HG03103 (cell line): Measurements from ENCODE around the gene LRRFIP2.
"Not testable (repeated sequence)": the region's sequence is repeated elsewhere in the genome, so short reads cannot be mapped to it uniquely, and the experiment has no call there.

Experiments
- ATAC-seq: cut with Tn5 transposase; IDR thresholded peaks from one replicate; pipeline ENCODE4 v1.9.1; 2021; ENCODE audit warnings: low read depth; ENCODE audit not compliant: unreplicated experiment

The LRRFIP2 gene

DNA sequence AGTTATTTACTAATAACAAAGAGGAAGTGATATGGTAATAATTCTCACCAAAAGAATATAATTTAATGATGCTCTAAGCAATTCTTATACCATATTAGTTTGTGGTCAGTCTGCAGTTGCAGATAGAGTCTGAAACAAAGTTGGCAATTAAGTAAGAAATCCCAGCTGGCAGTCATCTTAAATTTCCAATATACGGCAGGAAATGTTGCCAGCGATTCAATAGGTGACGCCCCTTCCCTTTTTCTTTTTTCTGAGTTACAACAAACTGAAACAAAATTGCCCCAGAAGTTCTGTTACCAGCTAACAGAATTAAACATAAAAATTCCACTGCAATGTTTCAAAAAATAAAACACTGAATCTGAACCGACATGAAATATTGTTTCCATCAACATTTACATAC is 26.7 kb downstream of the LRRFIP2 start:
- no peak for ATAC-seq

DNA sequence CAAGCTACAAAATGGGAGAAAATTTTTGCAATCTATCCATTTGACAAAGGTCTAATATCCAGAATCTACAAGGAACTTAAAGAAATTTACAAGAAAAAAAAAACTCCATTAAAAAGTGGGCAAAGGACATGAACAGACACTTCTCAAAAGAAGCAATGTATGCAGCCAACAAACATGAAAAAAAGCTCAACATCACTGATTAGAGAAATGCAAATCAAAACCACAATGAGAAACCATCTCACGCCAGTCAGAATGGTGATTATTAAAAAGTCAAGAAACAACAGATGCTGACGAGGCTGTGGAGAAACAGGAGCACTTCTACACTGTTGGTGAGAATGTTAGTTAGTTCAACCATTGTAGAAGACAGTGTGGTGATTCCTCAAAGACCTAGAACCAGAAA is 27.5 kb downstream of the LRRFIP2 start:
- not testable (repeated sequence) for ATAC-seq

DNA sequence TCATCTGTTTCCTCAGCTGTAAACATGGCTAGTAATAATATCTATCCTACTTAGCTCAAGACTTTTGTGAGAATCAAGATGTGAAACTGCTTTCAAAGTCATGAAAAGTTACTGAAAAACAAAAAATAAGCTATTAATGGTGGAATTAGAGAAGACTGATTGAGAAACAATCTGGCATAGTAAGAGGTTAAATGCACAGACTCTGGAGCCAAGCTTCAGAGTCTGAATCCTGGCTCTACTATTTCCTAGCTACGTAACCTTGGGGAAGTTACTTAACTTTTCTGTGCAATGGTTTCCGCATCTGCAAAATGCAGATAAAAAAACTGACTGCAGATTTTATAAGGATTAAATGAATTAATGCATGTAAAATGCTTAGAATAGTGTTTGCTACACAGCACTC is 28.8 kb downstream of the LRRFIP2 start:
- no peak for ATAC-seq

DNA sequence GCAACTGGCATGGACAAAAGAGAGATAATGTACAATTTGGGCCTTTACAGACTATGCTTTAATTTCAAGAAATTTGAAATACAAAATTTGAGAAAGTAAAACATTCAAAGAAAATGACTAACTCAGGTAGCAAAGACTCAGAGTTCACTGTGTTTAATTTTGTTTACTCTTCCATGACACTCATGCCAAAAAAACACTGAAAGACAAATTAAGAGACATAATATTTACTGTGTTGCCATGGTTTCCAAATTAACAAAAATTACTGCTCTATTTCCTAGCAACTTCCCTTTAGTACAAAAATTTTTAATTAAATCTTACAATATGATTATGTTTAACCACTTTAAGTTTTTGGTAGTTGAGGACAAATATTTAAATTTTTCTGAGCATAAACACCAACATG is 29.6 kb downstream of the LRRFIP2 start:
- ATAC-seq, result no peak

DNA sequence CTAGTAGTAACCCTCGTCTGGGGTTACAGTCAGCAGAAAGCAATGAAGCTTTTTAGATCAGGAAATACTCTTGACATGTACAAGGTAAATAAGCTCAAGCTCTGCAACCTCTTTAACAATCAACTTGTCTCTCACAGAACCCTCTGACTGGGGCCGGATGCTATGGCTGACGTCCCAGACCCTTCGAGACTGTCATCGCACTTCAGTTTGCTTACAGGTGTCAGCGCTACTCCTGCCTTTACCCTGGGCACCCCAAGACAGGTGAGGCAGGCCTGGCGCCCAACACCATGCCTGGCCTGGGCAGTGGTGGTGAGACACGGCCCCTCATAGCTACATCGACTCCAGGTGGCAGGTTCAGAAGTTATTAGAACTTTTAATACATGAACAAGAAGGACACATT is 30.6 kb downstream of the LRRFIP2 start:
- ATAC-seq, result no peak

DNA sequence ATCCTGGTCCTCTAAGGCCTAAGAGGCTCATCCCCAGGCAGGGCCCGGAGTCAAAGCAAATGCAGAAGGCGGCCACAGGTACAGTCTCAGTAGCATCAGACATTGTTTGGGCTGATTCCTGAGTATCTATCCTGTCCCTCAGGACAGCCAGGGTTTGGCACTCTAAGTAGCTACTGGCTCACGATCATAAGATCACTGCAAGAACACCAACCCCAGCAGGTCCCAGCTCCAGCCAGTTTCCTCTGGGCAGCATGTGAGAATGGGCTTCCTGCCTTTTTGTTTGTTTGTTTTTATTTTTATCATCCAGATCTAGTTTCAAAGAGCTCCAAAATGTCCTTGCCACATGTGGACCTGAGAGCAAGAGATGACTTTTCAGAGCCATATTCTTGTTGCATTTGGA is 32.7 kb downstream of the LRRFIP2 start:
- no peak for ATAC-seq

DNA sequence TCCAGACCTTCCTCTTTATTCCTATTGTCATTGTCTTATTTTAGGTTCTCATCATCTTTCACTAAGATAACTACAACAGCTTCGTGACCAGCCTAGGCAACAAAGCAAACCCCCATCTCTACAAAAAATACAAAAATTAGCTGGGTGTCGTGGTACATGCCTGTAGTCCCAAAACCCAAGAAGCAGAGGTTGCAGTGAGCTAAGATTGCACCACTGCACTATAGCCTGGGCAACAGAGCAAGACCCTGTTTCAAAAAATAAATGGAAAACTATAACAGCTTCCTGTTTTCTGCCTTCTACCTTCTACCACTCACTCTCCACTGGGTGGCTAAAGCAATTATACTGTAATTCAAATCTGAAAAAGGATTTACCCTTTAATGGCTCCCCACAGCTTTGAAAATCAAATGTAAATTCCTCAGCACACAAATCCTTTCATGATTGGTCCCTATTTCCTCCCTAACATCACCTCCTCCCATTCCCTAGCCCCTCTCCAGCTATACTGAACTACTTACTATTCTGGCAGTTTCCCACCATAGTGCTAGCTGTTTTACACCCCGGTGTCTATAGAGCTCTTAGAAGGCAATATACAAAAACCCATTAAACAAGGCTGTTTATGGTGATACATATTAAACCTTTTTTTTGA is 33.4 kb downstream of the LRRFIP2 start:
- ATAC-seq, result no peak

DNA sequence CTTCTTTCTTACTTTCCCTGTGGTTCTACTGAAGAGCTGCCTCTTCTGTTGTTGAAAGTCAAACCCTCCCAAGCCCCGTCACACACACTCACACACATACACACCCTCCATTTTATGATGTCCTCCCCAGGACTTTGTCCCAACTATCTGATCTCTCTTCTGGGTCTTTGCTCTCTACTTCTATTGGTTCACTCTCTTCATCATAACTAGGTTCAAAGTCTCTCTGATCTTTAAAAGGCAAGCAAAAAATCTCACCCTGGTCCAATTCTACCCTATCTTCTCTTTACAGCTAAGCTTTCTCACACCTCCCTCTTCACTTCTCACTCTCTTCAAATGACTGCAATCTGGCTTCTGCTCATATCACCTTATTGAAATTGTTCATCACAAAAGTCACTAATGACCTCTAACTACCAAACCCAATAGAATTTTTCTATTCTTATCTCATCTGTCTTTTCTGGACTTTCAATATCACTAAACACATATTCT is 34.8 kb downstream of the LRRFIP2 start:
- ATAC-seq, result no peak

DNA sequence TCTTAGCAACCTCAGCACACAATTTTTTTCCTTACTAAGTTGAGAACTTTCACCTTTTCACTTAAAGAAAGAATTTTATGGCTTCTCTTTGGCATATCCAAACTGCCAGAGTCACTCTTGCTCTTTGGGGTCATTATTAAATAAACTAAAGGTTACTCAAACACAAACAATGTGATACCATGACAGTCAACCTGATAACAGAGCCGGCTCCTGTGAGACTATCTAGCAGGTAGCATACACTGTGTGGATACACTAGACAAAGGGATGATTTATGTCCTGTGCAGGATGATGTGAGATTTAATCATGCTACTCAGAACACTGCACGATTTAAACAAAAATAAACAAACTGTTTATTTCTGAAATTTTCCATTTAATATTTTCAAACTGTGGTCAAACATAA is 35.6 kb downstream of the LRRFIP2 start:
- ATAC-seq, result no peak

DNA sequence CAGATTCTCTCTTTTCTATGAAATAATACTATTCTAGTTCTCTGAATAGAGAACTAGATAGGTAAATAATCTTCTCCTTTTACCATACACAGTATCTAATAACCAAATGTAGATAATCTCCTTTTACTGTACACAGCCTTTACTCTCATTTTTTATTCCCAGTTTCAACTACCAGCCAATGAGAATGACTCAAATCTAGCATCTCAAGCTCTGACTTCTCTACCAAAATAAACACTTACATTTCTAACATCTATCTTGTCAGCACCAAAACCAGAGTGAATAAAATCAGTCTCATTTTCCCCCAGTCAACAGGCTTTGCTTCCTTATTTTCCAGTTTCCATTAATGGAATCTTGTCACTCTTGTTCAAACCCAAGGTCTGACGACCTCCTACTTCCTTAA is 36.9 kb downstream of the LRRFIP2 start:
- ATAC-seq, result no peak

DNA sequence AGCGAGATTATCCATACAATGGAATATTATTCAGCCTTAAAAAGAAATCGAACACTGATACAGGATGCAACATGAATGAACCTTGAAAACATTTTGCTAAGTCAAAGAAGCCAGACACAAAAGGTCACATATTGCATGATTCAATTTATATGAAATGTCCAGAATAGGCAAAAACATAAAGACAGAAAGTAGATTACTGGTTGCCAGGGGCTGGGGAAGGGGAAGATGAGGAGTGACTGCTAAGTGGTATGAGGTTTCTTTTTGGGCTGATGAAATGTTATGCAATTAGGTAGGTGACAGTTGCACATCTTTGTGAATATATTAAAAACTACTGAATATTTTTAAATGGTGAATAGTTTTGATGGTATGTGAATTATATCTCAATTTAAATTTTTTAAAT is 38.3 kb downstream of the LRRFIP2 start:
- no peak for ATAC-seq

DNA sequence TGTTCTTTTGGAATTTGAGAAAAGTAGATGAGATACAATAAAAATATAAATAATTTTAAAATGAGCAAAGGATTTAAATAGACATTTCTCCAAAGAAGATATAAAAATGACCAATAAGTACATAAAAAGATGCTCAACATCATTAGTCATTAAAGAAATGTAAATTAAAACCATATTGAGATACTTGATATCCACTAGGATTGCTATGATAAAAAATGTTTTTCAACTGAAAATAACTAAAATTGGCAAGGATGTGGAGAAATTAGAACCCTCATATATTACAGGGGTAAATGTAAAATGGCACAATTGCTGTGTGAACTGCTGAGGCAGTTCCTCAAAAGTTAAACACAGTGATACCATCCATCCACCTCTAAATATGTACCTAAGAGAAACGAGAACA is 38.8 kb downstream of the LRRFIP2 start:
- no peak for ATAC-seq

DNA sequence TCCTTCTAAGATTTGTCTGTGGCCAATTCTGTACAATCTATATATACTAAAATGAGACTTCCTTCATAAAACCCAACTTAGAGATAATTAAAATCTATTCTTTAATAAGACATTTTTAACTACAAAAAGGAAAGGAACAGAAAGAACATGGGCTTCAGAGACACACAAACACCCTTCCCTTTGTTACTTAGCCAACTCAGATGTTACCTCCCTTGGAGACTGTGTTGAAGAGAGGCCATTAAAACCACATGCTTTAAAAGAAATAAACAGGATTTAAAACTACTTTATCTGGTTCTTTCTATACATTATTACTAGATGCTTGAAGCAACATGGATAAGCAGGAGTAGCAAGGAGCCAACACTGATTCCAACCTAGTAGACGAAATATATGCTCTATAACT is 42.0 kb downstream of the LRRFIP2 start:
- no peak for ATAC-seq

DNA sequence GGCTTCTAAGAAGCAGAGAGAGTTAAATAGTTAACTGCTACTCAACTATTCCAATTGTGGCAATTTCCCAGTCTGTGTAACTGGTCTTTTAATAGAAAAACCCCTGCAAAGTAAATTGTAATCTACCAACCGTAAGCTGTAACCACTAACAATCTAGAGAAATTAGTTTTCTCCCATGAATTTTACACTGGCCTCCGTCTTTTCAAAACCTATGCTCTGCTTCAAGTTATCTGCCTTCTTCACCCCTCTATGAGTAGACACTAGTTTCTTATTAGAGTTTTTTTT is 42.6 kb downstream of the LRRFIP2 start:
- no peak for ATAC-seq

DNA sequence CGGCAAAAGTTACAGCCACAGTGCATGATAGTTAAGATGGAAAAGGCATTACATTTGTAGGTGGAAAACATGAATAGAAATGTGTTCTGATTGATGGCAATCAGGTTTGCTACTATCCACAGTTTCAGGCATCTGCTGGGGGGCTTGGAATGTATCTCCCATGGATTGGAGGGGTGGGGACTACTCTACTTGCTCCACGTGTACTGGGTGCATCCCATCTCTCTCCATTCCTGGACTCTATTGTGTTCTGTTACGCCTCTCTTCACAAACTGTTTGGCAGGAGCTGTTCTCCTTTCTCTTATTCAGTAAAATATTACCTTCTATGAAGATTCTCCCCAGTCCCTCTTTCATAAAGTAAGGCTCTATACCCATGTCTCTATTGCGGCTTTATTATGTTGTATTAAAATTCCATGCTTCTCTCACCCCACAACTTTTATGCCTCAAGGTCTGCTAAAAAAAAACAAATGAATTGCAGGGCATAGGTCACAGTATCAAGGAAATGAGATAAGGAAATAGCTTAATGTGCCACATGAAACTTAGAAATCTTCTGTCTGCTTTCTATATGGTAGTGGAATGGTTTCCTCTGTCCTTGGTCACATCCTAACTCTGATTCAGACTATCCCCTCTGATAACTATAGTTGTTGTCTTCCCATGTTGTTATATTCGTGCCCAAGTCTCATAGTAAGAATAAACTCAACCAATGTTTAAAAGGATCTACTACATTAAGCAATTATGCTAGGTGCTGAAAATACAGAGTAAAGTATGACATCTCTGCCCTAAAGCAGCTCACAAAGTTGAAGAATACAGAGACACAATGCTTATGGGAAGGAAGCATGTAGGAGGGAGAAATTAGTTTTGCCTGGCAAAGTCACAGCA is 43.2 kb downstream of the LRRFIP2 start:
- no peak for ATAC-seq

DNA sequence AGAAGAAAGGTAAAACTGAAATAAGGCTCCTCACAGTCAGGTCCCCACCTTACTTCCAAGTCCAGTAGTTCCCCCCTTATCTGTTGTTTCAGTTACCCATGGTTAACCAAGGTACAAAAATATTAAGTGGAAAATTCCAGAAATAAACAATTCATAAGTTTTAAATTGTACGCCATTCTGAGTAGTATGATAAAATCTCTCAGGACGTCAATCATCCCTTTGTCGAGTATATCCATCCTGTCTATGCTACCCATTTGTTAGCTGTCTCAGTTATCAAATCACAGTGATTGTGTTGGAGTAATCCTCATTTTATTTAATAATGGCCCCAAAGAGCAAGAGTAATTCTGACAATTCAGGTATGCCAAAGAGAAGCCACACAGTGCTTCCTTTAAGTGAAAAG is 43.9 kb downstream of the LRRFIP2 start:
- no peak for ATAC-seq

DNA sequence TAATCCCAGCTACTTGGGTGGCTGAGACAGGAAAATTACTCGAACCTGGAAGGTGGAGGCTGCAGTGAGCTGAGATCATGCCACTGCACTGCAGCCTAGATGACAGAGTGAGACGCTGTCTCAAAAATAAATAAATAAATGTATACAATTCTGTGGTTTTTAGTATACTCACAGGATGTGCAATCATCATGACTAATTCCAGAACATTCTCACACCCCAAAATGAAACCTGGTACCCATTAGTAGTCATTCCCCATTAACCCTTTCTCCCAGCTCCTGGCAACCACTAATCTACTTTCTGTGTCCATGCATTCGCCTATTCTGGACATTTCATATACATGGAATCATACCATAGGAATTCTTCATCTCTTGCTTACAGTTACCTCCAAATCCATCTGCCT is 44.5 kb downstream of the LRRFIP2 start:
- ATAC-seq, result no peak

DNA sequence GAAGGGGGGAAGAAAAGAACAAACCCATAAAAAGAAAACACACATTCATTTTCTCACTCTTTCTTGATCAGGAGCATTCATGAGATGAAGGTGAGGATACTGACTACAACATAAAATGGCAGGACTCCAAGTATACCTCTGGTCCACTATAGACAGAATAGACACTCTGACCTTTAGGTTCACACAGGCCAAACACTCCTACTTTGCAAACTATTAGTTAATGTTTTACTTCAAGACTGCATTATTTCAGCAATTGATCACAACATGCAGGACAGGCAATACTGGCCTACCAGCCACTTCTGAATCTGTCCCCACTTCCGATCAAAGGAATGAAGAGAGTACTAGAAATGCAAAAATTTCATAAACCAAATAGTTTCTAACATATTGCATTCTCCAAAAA is 47.0 kb downstream of the LRRFIP2 start:
- ATAC-seq, result no peak

DNA sequence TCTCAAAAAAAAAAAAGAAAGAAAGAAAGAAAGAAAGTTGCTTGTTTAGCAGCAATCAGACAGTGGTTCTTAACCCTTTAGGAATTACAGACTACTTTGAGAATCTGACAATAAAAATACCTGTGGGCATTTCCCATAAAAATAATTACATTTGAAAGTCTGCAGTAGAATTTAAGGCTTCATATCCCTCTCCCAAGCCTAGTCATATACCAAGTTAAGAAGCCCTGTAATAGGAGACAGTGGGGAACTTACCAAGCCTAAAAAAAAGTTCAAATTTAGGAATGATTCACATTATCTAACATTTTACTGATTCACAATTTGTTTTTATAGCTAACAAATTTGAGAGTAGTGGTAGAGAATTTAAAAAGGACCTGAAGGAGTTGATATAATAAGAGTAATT is 47.5 kb downstream of the LRRFIP2 start:
- no peak for ATAC-seq

DNA sequence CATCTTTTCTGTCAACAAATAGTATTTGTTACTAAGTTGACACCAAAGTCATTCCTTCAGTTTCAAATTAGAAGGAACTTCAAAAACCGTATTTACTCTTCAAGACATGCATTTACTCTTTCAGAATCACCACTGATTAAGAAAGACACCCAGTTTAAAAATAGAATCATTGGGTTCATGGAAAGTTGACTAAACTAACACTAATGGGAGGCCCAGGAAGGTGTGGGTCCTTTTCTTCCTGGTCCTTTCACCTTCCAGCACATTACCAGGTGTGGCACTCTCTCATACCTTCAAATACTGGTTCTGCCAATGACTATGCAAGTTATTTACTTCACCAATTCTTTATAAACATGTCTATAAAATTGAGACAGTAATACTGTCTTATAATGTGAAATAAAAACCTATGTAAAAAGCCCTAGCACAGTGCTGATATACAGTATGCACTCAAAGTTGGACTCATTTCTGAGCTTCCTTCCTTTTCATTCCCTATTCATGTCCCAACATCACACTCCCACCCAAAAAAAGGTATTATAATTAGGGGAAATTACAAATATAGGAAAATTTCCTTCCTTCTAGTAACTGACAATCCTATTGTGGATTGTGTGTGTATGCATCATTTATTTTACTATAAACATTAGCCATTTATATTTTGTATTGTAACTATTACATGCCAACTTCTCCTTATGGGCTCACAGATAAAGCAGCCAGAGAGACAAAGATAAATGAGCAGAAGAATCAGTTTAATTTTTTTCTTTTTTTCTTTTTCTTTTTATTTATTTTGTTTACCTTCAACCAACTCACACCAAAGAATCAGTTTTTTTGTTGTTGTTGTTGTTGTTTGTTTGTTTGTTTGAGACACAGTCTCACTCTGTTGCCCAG is 48.9 kb downstream of the LRRFIP2 start:
- no peak for ATAC-seq

DNA sequence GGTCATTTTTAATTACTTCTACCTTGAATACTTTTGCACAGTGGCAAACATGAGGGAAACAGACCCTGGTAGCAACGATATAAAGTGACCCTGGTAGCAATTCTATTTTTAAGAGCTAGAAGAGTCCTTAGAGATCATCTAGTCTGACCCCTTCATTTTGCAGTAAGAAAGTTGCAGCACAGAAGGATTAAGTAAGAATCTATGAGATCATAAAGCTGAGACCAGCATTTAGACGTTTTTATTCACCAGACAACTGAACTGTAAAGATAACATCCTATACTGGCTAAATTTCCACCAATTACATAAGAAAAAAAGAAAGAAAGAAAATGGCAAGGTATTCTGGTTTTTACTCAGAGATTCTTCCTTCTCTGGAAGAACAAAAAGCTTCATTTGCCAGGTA is 49.9 kb downstream of the LRRFIP2 start:
- ATAC-seq, result no peak
